Measurements from ENCODE around the gene PLAGL2. TPM values are rescaled to one million over a fixed set of nuclear protein-coding genes. Genes with fewer than 3 reads are reported as not detected.
A peak's percentile ranks its signal among the peaks of the same experiment; 100 is the strongest.

The PLAGL2 gene
- total RNA-seq, 1 experiment from 2014 or later = 40.4 TPM

DNA sequence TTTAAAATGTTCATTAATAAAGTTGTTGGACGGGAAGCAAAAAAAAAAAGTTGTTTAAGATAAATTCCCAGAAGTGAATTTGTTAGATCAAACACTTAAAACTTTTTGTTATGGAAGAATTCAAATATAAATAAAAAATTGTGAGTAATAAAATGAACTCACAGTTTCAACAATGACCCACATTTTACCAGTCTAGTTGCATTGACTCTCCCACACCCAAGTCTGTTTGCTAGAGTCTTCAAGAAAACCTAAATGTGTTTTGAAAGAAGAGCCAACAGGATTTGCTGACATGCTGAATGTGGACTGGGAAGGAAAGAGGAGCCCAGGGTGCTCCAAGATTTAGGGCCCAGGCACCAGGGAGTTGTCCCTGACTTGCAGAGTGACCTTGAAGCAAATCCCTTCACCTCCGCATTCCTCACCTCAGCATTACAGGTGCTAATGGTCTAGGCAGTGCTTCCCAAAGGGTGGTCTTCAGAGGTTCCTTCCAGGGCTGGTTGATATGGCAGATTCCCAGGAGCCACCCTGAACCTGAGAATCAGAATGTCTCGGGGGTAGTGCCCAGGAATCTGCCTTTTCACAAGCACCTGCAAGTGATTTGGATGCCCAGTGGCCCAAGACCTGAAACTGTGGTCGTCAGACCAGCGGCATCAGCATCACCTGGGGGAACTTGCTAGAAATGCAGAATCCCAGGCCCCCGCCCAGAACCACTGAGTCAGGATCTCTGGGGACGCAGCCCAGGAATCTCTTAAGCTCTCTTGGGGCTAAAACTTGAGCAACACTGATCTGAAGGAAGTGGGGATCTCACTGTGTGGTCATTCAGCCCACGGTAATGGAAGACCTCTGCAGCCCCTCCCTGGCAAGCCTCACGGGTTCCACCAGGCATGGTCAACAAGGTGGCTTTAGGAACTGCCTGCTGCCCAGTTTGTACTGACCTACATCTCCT is 31.2 kb upstream of the PLAGL2 start:
- no peak overlapping the region for H3K4me3 ChIP-seq (ENCODE audit: low read depth, low read length, poor library complexity, severe bottlenecking)
- no peaks in the 10 kb centered on the region for H3K9me3 ChIP-seq (ENCODE audit: low read depth, low read length, poor library complexity, severe bottlenecking)
- intact Hi-C loops (cut with micrococcal nuclease; ENCODE audit: unreplicated experiment) = no loop called here
- ChIA-PET CTCF (no interaction called here), POLR2A (ENCODE audit: low non-redundant PET) (no interaction called here)
- no TSS peak for BruUV-seq (replicated peaks)
- H3K4me1 ChIP-seq (ENCODE audit: insufficient read depth, low read length, poor library complexity, severe bottlenecking) = no peaks in the 10 kb centered on the region
- TF ChIP-seq, protein P1, sequence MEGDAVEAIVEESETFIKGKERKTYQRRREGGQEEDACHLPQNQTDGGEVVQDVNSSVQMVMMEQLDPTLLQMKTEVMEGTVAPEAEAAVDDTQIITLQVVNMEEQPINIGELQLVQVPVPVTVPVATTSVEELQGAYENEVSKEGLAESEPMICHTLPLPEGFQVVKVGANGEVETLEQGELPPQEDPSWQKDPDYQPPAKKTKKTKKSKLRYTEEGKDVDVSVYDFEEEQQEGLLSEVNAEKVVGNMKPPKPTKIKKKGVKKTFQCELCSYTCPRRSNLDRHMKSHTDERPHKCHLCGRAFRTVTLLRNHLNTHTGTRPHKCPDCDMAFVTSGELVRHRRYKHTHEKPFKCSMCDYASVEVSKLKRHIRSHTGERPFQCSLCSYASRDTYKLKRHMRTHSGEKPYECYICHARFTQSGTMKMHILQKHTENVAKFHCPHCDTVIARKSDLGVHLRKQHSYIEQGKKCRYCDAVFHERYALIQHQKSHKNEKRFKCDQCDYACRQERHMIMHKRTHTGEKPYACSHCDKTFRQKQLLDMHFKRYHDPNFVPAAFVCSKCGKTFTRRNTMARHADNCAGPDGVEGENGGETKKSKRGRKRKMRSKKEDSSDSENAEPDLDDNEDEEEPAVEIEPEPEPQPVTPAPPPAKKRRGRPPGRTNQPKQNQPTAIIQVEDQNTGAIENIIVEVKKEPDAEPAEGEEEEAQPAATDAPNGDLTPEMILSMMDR (conservative IDR thresholded peaks at IDR 0.05; ENCODE audit: low read depth, low read length) = no peak
- no peak for TF ChIP-seq EZH2 (IDR thresholded peaks at IDR 0.05; ENCODE audit: borderline replicate concordance, low read depth, low read length, poor library complexity, severe bottlenecking)
- peaks cover 15% of the 10 kb centered on the region for H3K36me3 ChIP-seq (ENCODE audit: insufficient read depth, low read length, poor library complexity, severe bottlenecking)
- H3K27me3 ChIP-seq (replicated peaks; ENCODE audit: insufficient read depth, low read depth, low read length, poor library complexity) = no peaks in the 10 kb centered on the region
- no peak for DNase-seq (ENCODE audit: low spot score)
- no peak overlapping the region for H3K27ac ChIP-seq (ENCODE audit: low read depth, low read length, poor library complexity, severe bottlenecking)

- BruUV-seq (replicated peaks) = TSS peak; percentile 31
- H3K9me3 ChIP-seq (ENCODE audit: low read depth, low read length, poor library complexity, severe bottlenecking) = no peaks in the 10 kb centered on the region
These were observed 29.9 kb upstream of the PLAGL2 start for GRCh38 chr20:32237419-32237818.

GRCh38 chr20:32236819-32237218 is 29.3 kb upstream of the PLAGL2 start:
- CTCF ChIA-PET = no interaction called here
- BruUV-seq (replicated peaks) = no TSS peak

More at GRCh38 chr20:32237419-32237818, 29.9 kb upstream of the PLAGL2 start:
- H3K4me1 ChIP-seq (ENCODE audit: insufficient read depth, low read length, poor library complexity, severe bottlenecking) = no peaks in the 10 kb centered on the region
- peaks cover 28% of the 10 kb centered on the region for H3K36me3 ChIP-seq (ENCODE audit: insufficient read depth, low read length, poor library complexity, severe bottlenecking)
- no peak overlapping the region for H3K4me3 ChIP-seq (ENCODE audit: low read depth, low read length, poor library complexity, severe bottlenecking)
- ChIA-PET POLR2A (ENCODE audit: low non-redundant PET) (no interaction called here), CTCF (no interaction called here)
- H3K27ac ChIP-seq (ENCODE audit: low read depth, low read length, poor library complexity, severe bottlenecking) = no peak overlapping the region
- H3K27me3 ChIP-seq (replicated peaks; ENCODE audit: insufficient read depth, low read depth, low read length, poor library complexity) = no peaks in the 10 kb centered on the region
- TF ChIP-seq EZH2 (IDR thresholded peaks at IDR 0.05; ENCODE audit: borderline replicate concordance, low read depth, low read length, poor library complexity, severe bottlenecking) = no peak
- TF ChIP-seq, protein P1 (conservative IDR thresholded peaks at IDR 0.05; ENCODE audit: low read depth, low read length) = no peak
- intact Hi-C loops (cut with micrococcal nuclease; ENCODE audit: unreplicated experiment) = no loop called here
- DNase-seq (ENCODE audit: low spot score) = no peak

More at GRCh38 chr20:32236819-32237218, 29.3 kb upstream of the PLAGL2 start:
- H3K4me3 ChIP-seq (ENCODE audit: low read depth, low read length, poor library complexity, severe bottlenecking) = no peak overlapping the region
- DNase-seq (ENCODE audit: low spot score) = no peak
- H3K27ac ChIP-seq (ENCODE audit: low read depth, low read length, poor library complexity, severe bottlenecking) = no peak overlapping the region
- H3K4me1 ChIP-seq (ENCODE audit: insufficient read depth, low read length, poor library complexity, severe bottlenecking) = peaks cover 6% of the 10 kb centered on the region
- TF ChIP-seq, protein P1 (conservative IDR thresholded peaks at IDR 0.05; ENCODE audit: low read depth, low read length) = no peak
- TF ChIP-seq EZH2 (IDR thresholded peaks at IDR 0.05; ENCODE audit: borderline replicate concordance, low read depth, low read length, poor library complexity, severe bottlenecking) = no peak
- H3K9me3 ChIP-seq (ENCODE audit: low read depth, low read length, poor library complexity, severe bottlenecking) = no peaks in the 10 kb centered on the region
- intact Hi-C loops (cut with micrococcal nuclease; ENCODE audit: unreplicated experiment) = no loop called here
- POLR2A ChIA-PET (ENCODE audit: low non-redundant PET) = no interaction called here
- H3K27me3 ChIP-seq (replicated peaks; ENCODE audit: insufficient read depth, low read depth, low read length, poor library complexity) = no peaks in the 10 kb centered on the region
- peaks cover 33% of the 10 kb centered on the region for H3K36me3 ChIP-seq (ENCODE audit: insufficient read depth, low read length, poor library complexity, severe bottlenecking)

Measured in A673 (cell line).